HepG2 (cell line): Measurements from ENCODE around the gene B3GALT6. TPM values are rescaled to one million over a fixed set of nuclear protein-coding genes. Genes with fewer than 3 reads are reported as not detected.

Experiments
- ATAC-seq: fragments of 200-7000 bp; cut with Tn5 transposase; 3 replicates; pipeline ENCODE4 v1.9.1; 2020; ENCODE audit warnings: mild to moderate bottlenecking, moderate library complexity
- BruUV-seq: library from RNA; stranded (reverse); fragments of 400-500 nt; replicated peaks from 2 replicates; lab custom pipeline; 2021; lab: Mats Ljungman, UMichigan
- CTCF ChIA-PET: fragments of 300-600 bp; formaldehyde crosslinking; extraction: SDS; loops from one replicate; lab custom pipeline; 2021; ENCODE audit warnings: low total read pairs, inconsistent platforms, low intra/inter-chr PET ratio; lab: Yijun Ruan, JAX
- POLR2A ChIA-PET: fragments of 350-600 bp; sonication (Branson Sonifier 250); formaldehyde crosslinking; loops from one replicate; lab custom pipeline; 2020; ENCODE audit warnings: antibody characterized with exemption, inconsistent platforms; lab: Yijun Ruan, JAX
- DNase-seq: peaks from one replicate; pipeline ENCODE4 v3.0.0-alpha.2; 2015; ENCODE audit warnings: low spot score
- FAIRE-seq: peaks from 3 replicates; lab custom pipeline; 2011; peaks lifted over from hg19 to GRCh38; lab: Jason Lieb, UNC
- H2AFZ ChIP-seq: one replicate; pipeline ENCODE4 v1.6.1; 2011; ENCODE audit warnings: low read length, inconsistent platforms
- H3K27ac ChIP-seq: fragments of 300-600 bp; 3 replicates; pipeline ENCODE4 v1.8.0; 2011; ENCODE audit warnings: mixed run types, mild to moderate bottlenecking, mixed read lengths, low read length, inconsistent platforms; ENCODE audit not compliant: insufficient read depth; ENCODE audit errors: extremely low read length
- H3K27me3 ChIP-seq, 2 experiments: fragments of 200-600 bp in 1 of 2; 2 replicates in 1 of 2; 3 replicates in 1 of 2; pipeline versions ENCODE4 v1.6.0 to v1.8.0; 2011; ENCODE audit warnings: low read length in 2 of 2, mild to moderate bottlenecking in 2 of 2, moderate library complexity in 2 of 2, inconsistent platforms in 1 of 2; ENCODE audit not compliant: insufficient read depth in 2 of 2, control insufficient read depth in 1 of 2
- H3K36me3 ChIP-seq, 2 experiments: fragments of 200-600 bp in 1 of 2; replicated peaks in 1 of 2; 2 replicates in 1 of 2; 3 replicates in 1 of 2; pipeline versions ENCODE4 v1.5.1 to v1.8.0; 2011; ENCODE audit warnings: low read length in 2 of 2, inconsistent platforms in 1 of 2; ENCODE audit not compliant: insufficient read depth in 2 of 2, control insufficient read depth in 1 of 2
- H3K4me1 ChIP-seq: 2 replicates; pipeline ENCODE4 v1.5.1; 2012; ENCODE audit warnings: low read length, inconsistent platforms; ENCODE audit not compliant: insufficient read depth
- H3K4me2 ChIP-seq: 2 replicates; pipeline ENCODE4 v1.6.0; 2011; ENCODE audit warnings: low read depth, low read length, inconsistent platforms
- H3K4me3 ChIP-seq, 3 experiments: fragments of 200-600 bp in 1 of 3; sonication (generic), shearing (Covaris generic) in 1 of 3; replicated peaks in 1 of 3; 2 replicates each; pipeline ENCODE4 v1.5.1; 2011 to 2016; ENCODE audit warnings: low read length in 3 of 3, inconsistent platforms in 2 of 3, low read depth in 2 of 3, mild to moderate bottlenecking in 2 of 3, control low read depth in 1 of 3, mixed read lengths in 1 of 3; ENCODE audit not compliant: insufficient read depth in 1 of 3
- H3K79me2 ChIP-seq: one replicate; pipeline ENCODE4 v1.6.1; 2011; ENCODE audit warnings: low read length, inconsistent platforms; ENCODE audit not compliant: insufficient read depth
- H3K9ac ChIP-seq: 2 replicates; pipeline ENCODE4 v1.6.0; 2011; ENCODE audit warnings: mild to moderate bottlenecking, low read depth, low read length, inconsistent platforms; ENCODE audit not compliant: insufficient read depth
- H3K9me3 ChIP-seq: 2 replicates; pipeline ENCODE4 v1.5.1; 2012; ENCODE audit warnings: mild to moderate bottlenecking, low read length
- H4K20me1 ChIP-seq: 2 replicates; pipeline ENCODE4 v1.6.0; 2011; ENCODE audit warnings: inconsistent platforms, mild to moderate bottlenecking, low read length, moderate library complexity; ENCODE audit not compliant: insufficient read depth
- ARID2 ChIP-seq: sonication (generic); formaldehyde crosslinking; IDR thresholded peaks from 2 replicates; pipeline ENCODE4 v1.8.1; 2022; ENCODE audit warnings: mild to moderate bottlenecking, missing genetic modification reagents, borderline replicate concordance
- DPF2 ChIP-seq: sonication (generic); formaldehyde crosslinking; IDR thresholded peaks from 2 replicates; pipeline ENCODE4 v1.4.0; 2020; ENCODE audit warnings: mild to moderate bottlenecking, low read depth, missing genetic modification reagents, borderline replicate concordance
- HES4 ChIP-seq: sonication (generic); formaldehyde crosslinking; IDR thresholded peaks from 2 replicates; pipeline ENCODE4 v1.9.0; 2021; ENCODE audit warnings: mild to moderate bottlenecking, missing genetic modification reagents, borderline replicate concordance
- NFE2L1 ChIP-seq: sonication (generic); formaldehyde crosslinking; IDR thresholded peaks from 2 replicates; pipeline ENCODE4 v1.4.0; 2020; ENCODE audit warnings: missing genetic modification reagents, mild to moderate bottlenecking, borderline replicate concordance
- PCBP2 ChIP-seq: fragments of 200-400 bp; formaldehyde crosslinking; optimal IDR thresholded peaks from 2 replicates; pipeline ENCODE3; 2018; ENCODE audit warnings: low read length, low read depth; ENCODE audit not compliant: poor library complexity, severe bottlenecking
- SRSF4 ChIP-seq: fragments of 200-400 bp; formaldehyde crosslinking; IDR thresholded peaks from one replicate; pipeline ENCODE4 v1.6.1; 2018; ENCODE audit warnings: mild to moderate bottlenecking, low read depth, low read length, moderate library complexity; ENCODE audit not compliant: poor library complexity, severe bottlenecking
- ZNF350 ChIP-seq: sonication (generic); formaldehyde crosslinking; IDR thresholded peaks from 2 replicates; pipeline ENCODE4 v1.4.0; 2020; ENCODE audit warnings: mild to moderate bottlenecking, low read depth, missing genetic modification reagents, borderline replicate concordance
- ZNF552 ChIP-seq: sonication (generic); formaldehyde crosslinking; IDR thresholded peaks from 2 replicates; pipeline ENCODE4 v1.9.0; 2022; ENCODE audit warnings: missing genetic modification reagents, mild to moderate bottlenecking, borderline replicate concordance
- ZNF616 ChIP-seq: sonication (generic); formaldehyde crosslinking; IDR thresholded peaks from 2 replicates; pipeline ENCODE4 v1.5.0; 2020; ENCODE audit warnings: low read depth, mild to moderate bottlenecking, missing genetic modification reagents
- ZNF878 ChIP-seq: sonication (generic); formaldehyde crosslinking; IDR thresholded peaks from 2 replicates; pipeline ENCODE4 v1.8.1; 2023; ENCODE audit warnings: mild to moderate bottlenecking, missing genetic modification reagents, moderate library complexity
- WGBS: methylation state at CpG from one replicate; pipeline ENCODE4 v1.1.6; 2017; ENCODE audit warnings: low lambda C conversion rate; 5-methylcytosine and 5-hydroxymethylcytosine counted together
- in situ Hi-C: cut with HindIII; loops from 2 replicates; pipeline ENCODE4 v1.10.0; 2017; ENCODE audit warnings: low pct_unique_long_range_greater_than_20kb; ENCODE audit not compliant: extremely low pct_ligation_motif_present
- intact Hi-C: fragments of 100-400 bp; cut with micrococcal nuclease; formaldehyde crosslinking; loops from one replicate; pipeline ENCODE4 v1.10.0; 2022; ENCODE audit not compliant: unreplicated experiment
- polyA plus RNA-seq, 8 experiments: library from polyadenylated mRNA; depleted of rRNA in 3 of 8; stranded (reverse) in 7 of 8; unstranded in 1 of 8; fragments of >200 nt; fragmentation: Illumina TruSeq in 4 of 8; extraction: Trizol in 4 of 8; gene quantifications; 2 replicates each; pipeline versions ENCODE4 v1.2.1 to v1.2.3, GENCODE V29; 2011 to 2016; ENCODE audit warnings: low read depth in 4 of 8, missing spikeins in 1 of 8, mixed read lengths in 1 of 8; ENCODE audit not compliant: insufficient read depth in 1 of 8
- total RNA-seq, 5 experiments: library from RNA; depleted of rRNA; stranded (reverse); fragments of >200 nt; fragmentation: Illumina TruSeq; extraction: Trizol; gene quantifications; 2 replicates each; pipeline ENCODE4 v1.2.3, GENCODE V29; 2016; ENCODE audit warnings: low read depth in 1 of 5
- TF ChIP-seq, protein P1 (sequence below): sonication (generic); formaldehyde crosslinking; IDR thresholded peaks from 2 replicates; pipeline ENCODE4 v1.5.1; 2020; ENCODE audit warnings: missing genetic modification reagents, mild to moderate bottlenecking, borderline replicate concordance
- TF ChIP-seq, protein P2 (sequence below): IDR thresholded peaks from 2 replicates; pipeline ENCODE4 v1.6.1; 2018; ENCODE audit warnings: missing genetic modification reagents, mild to moderate bottlenecking, missing compliant biosample characterization
- TF ChIP-seq, protein P3 (sequence below): sonication (generic); formaldehyde crosslinking; IDR thresholded peaks from 2 replicates; pipeline ENCODE4 v1.8.1; 2023; ENCODE audit warnings: mild to moderate bottlenecking, moderate library complexity, missing genetic modification reagents
- TF ChIP-seq, protein P4 (sequence below): sonication (generic); formaldehyde crosslinking; conservative IDR thresholded peaks from 2 replicates; pipeline ENCODE4 v1.5.0; 2020; ENCODE audit warnings: missing genetic modification reagents
- TF ChIP-seq, protein P5 (sequence below): sonication (generic); formaldehyde crosslinking; IDR thresholded peaks from 2 replicates; pipeline ENCODE4 v1.5.0; 2020; ENCODE audit warnings: mild to moderate bottlenecking, missing genetic modification reagents, borderline replicate concordance

The B3GALT6 gene
- total and polyA plus RNA-seq, 2 of the 13 experiments (the other 11 are each of a cell fraction or from before 2014, with no cell fraction given), result 3.9 to 14.2 TPM

DNA sequence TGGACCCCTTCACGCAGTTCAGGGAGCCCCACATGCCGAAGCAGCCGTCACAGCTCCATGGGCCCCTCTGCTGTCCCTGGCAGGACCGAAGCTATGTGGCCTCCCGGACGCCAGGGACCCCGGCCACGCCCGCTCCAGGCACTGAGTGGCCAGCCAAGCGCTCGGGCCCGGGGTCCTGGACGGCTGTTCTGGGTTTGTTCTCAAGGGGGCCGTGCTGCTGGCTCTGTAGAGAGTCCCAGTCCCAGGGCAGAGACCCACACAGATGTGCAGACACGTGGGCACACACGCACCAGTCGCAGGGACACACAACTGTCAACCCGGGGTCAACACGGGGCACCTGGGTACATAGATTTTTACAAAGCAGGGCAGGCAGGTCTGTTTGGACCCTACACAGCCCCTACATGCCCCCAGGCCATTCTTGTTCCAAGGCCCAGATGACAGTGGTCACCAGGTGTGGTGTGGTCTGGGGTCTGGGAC, 6.7 kb downstream of the B3GALT6 start:
- in situ Hi-C loops, result no loop called here
- no peak for TF ChIP-seq NFE2L1 (CRISPR knock-in tag)
- TF ChIP-seq, protein P1, sequence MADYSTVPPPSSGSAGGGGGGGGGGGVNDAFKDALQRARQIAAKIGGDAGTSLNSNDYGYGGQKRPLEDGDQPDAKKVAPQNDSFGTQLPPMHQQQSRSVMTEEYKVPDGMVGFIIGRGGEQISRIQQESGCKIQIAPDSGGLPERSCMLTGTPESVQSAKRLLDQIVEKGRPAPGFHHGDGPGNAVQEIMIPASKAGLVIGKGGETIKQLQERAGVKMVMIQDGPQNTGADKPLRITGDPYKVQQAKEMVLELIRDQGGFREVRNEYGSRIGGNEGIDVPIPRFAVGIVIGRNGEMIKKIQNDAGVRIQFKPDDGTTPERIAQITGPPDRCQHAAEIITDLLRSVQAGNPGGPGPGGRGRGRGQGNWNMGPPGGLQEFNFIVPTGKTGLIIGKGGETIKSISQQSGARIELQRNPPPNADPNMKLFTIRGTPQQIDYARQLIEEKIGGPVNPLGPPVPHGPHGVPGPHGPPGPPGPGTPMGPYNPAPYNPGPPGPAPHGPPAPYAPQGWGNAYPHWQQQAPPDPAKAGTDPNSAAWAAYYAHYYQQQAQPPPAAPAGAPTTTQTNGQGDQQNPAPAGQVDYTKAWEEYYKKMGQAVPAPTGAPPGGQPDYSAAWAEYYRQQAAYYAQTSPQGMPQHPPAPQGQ (CRISPR knock-in tag), result 0 out of 2 replicates have a peak, but pooled peaks have one; percentile 18
- TF ChIP-seq ZNF350, result no peak
- 0 out of 2 replicates have a peak, but pooled peaks have one; percentile 3 for TF ChIP-seq ZNF552 (CRISPR knock-in tag)
- TF ChIP-seq PCBP2, result no peak
- no peak for TF ChIP-seq ARID2
- TF ChIP-seq HES4 (CRISPR knock-in tag), result 0 out of 2 replicates have a peak, but pooled peaks have one; percentile 20
- TF ChIP-seq, protein P2, sequence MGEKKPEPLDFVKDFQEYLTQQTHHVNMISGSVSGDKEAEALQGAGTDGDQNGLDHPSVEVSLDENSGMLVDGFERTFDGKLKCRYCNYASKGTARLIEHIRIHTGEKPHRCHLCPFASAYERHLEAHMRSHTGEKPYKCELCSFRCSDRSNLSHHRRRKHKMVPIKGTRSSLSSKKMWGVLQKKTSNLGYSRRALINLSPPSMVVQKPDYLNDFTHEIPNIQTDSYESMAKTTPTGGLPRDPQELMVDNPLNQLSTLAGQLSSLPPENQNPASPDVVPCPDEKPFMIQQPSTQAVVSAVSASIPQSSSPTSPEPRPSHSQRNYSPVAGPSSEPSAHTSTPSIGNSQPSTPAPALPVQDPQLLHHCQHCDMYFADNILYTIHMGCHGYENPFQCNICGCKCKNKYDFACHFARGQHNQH (CRISPR knock-in tag), result no peak
- TF ChIP-seq SRSF4, result no peak
- TF ChIP-seq DPF2 (CRISPR knock-in tag), result 0 out of 2 replicates have a peak, but pooled peaks have one; percentile 16
- TF ChIP-seq, protein P3, sequence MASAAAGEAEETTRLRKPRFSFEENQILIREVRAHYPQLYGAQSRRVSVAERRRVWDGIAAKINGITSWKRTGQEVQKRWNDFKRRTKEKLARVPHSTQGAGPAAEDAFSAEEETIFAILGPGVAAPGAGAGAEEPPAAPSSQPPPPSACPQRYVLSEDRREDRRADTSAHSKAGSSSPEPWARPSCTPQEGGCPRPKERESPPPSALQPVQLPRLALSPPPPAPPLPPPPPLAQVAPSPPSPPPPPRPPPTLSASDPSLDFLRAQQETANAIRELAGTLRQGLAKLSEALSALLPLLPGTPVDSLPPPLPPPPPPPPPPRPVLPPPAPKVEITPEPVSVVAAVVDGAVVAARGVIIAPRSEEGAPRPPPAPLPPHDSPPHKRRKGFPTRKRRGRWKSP, result no peak
- TF ChIP-seq, protein P4, sequence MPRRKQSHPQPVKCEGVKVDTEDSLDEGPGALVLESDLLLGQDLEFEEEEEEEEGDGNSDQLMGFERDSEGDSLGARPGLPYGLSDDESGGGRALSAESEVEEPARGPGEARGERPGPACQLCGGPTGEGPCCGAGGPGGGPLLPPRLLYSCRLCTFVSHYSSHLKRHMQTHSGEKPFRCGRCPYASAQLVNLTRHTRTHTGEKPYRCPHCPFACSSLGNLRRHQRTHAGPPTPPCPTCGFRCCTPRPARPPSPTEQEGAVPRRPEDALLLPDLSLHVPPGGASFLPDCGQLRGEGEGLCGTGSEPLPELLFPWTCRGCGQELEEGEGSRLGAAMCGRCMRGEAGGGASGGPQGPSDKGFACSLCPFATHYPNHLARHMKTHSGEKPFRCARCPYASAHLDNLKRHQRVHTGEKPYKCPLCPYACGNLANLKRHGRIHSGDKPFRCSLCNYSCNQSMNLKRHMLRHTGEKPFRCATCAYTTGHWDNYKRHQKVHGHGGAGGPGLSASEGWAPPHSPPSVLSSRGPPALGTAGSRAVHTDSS (CRISPR knock-in tag), result no peak
- no peak for TF ChIP-seq ZNF616 (CRISPR knock-in tag)
- TF ChIP-seq ZNF878 (CRISPR knock-in tag), result no peak
- TF ChIP-seq, protein P5, sequence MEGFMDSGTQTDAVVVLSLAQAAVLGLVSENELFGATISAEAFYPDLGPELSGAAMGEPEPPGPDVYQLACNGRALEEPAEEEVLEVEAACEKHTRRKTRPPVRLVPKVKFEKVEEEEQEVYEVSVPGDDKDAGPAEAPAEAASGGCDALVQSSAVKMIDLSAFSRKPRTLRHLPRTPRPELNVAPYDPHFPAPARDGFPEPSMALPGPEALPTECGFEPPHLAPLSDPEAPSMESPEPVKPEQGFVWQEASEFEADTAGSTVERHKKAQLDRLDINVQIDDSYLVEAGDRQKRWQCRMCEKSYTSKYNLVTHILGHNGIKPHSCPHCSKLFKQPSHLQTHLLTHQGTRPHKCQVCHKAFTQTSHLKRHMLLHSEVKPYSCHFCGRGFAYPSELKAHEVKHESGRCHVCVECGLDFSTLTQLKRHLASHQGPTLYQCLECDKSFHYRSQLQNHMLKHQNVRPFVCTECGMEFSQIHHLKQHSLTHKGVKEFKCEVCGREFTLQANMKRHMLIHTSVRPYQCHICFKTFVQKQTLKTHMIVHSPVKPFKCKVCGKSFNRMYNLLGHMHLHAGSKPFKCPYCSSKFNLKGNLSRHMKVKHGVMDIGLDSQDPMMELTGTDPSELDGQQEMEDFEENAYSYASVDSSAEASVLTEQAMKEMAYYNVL, result no peak

More for the DNA sequence above, 6.7 kb downstream of the B3GALT6 start:
- Histone ChIP-seq H3K27me3 (no peaks in the 10 kb centered on the region; a peak in 1 of 5 replicates), H3K9ac (peak overlapping the region; percentile 62), H3K36me3 (no peaks in the 10 kb centered on the region), H3K79me2 (no peaks in the 10 kb centered on the region), H3K27ac (peak overlapping the region; percentile 48), H4K20me1 (no peaks in the 10 kb centered on the region), H3K4me2 (peak overlapping the region; percentile 87), H3K9me3 (no peaks in the 10 kb centered on the region), H2AFZ (no peak overlapping the region), H3K4me3 (peak overlapping the region; percentile 39 to 80 (median 47); a peak in 5 of 6 replicates), H3K4me1 (peaks cover 73% of the 10 kb centered on the region)
- ChIA-PET POLR2A (interaction anchor here (0.6 to 3.3 kb wide), 9 partner anchors 8 to 219 kb away, joined by 3 to 26 read pairs (median 4); partner anchors contain the start of genes AGRN and UBE2J2), CTCF (no interaction called here)
- WGBS, result 3% methylated on average over 7 of the region's 19 CpGs
- intact Hi-C loops, result loop anchor here (10.0 kb wide), 2 partner anchors 64 to 234 kb away; partner anchors contain the start of genes HES4 and TTLL10
- peak; percentile 16 for ATAC-seq
- DNase-seq, result no peak
- no peak for FAIRE-seq
- BruUV-seq, result no TSS peak
